ENCODE measurements around the gene VGLL4.

DNA sequence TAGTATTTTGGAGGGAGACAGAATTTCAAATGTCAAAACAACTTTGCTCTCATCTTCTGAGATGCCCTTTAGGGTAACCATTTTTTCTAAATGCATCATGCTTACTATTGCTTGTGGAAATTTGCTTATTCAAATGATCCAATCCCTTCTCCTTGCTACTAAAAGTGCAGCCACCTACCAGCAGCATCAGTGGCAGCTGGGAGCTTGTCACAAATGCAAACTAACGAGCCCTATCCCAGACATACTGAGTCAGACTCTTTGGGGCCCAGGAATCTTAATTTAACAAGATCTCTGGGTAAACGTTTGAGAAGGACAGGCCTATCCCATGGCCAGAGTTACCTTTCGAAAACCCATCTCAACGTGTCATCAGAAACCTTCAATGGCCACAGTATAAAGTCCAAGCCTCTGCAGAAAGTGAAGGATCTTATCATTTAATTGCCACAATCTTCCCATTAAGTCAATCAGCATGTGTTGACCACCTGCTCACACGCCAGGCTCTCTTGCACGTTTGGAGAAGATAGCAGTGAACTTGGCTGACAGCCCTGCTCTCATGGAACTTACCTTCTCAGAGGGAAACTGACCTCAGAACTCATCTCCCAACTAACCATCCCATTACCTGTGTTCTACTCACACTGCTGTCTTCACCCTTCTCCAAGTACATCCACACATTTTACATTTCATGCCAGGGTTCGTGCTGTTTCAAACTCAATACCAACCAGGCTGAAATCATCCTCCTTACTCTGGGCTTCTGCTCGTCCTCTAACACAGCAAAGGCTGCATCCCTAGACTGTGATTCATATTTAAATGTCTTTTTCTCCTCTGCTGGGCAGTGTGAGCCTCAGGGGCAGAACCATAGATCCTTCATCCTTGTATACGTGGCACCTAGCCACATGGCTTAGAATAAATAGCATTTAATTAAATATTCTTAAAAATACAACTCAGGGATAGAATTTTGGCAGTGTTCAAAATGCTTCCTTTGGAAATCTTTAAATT is 24.8 kb upstream of the VGLL4 start:
- TF ChIP-seq, protein P1, sequence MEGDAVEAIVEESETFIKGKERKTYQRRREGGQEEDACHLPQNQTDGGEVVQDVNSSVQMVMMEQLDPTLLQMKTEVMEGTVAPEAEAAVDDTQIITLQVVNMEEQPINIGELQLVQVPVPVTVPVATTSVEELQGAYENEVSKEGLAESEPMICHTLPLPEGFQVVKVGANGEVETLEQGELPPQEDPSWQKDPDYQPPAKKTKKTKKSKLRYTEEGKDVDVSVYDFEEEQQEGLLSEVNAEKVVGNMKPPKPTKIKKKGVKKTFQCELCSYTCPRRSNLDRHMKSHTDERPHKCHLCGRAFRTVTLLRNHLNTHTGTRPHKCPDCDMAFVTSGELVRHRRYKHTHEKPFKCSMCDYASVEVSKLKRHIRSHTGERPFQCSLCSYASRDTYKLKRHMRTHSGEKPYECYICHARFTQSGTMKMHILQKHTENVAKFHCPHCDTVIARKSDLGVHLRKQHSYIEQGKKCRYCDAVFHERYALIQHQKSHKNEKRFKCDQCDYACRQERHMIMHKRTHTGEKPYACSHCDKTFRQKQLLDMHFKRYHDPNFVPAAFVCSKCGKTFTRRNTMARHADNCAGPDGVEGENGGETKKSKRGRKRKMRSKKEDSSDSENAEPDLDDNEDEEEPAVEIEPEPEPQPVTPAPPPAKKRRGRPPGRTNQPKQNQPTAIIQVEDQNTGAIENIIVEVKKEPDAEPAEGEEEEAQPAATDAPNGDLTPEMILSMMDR (conservative IDR thresholded peaks at IDR 0.05; ENCODE audit: low read length): no peak
- no peak for TF ChIP-seq EZH2phosphoT487 (IDR thresholded peaks at IDR 0.05; ENCODE audit: borderline replicate concordance)

Data from Loucy (cell line).